ENCODE results near the gene SMAD3.

GRCh38 chr15:67218428-67218827 lies 153.0 kb downstream of the SMAD3 start:
- TF ChIP-seq POLR2A (IDR thresholded peaks at IDR 0.05; ENCODE audit: low read length): no peak
- TF ChIP-seq GATA1 (IDR thresholded peaks at IDR 0.05; ENCODE audit: low read depth, low read length): no peak

All from erythroblast (primary cell).